Stromal cell of bone marrow (primary cell): ENCODE data around the gene KRT4.
"Not testable (repeated sequence)": the region's sequence is repeated elsewhere in the genome, so short reads cannot be mapped to it uniquely, and the experiment has no call there.

Experiments used
- DNase-seq: peaks from one replicate; pipeline ENCODE4 v3.0.0-alpha.2; 2012; ENCODE audit warnings: low read depth

KRT4 gene

GRCh38 chr12:52813885-52814709 lies at the start of gene KRT4:
KRT4 (minus strand) TSS chr12:52814116; CDS start chr12:52814058, 58 bp downstream.
- no peak for DNase-seq

DNA sequence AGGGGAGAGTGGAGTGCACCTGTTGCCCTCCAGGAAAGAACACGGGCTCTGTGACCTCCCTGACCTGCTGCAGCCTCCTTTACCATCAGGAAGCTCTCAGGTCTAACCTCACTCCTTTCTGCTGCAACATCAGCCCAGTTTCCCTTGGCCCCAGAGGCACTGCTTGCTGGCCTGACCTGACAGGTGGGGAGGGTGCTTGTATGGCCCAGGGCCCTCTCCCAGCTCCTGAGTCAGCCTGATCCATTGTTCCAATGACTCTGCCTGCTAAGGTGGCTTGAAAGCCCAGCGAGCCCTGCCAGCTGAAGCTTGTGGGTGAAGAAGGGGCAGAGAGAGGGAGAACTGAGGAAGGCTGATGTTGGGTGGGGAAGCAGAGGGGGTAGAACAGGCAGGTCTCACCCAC lies 48.1 kb upstream of the KRT4 start:
- no peak for DNase-seq

GRCh38 chr12:52861511-52861910 lies 47.6 kb upstream of the KRT4 start:
- no peak for DNase-seq

- no peak for DNase-seq
Observed at GRCh38 chr12:52860102-52860823, 46.3 kb upstream of the KRT4 start.

- DNase-seq = no peak
Observed at GRCh38 chr12:52857500-52857899, 43.6 kb upstream of the KRT4 start.

GRCh38 chr12:52856787-52857186 lies 42.9 kb upstream of the KRT4 start:
- no peak for DNase-seq

DNA sequence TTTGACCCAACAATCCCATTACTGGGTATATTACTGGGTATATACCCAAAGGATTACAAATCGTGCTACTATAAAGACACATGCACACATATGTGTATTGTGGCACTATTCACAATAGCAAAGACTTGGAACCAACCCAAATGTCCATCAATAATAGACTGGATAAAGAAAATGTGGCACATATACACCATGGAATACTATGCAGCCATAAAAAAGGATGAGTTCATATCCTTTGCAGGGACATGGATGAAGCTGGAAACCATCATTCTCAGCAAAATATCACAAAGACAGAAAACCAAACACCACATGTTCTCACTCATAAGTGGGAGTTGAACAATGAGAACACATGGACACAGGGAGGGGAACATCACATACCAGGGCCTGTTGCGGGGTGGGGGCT lies 42.2 kb upstream of the KRT4 start:
- not testable (repeated sequence) for DNase-seq

DNA sequence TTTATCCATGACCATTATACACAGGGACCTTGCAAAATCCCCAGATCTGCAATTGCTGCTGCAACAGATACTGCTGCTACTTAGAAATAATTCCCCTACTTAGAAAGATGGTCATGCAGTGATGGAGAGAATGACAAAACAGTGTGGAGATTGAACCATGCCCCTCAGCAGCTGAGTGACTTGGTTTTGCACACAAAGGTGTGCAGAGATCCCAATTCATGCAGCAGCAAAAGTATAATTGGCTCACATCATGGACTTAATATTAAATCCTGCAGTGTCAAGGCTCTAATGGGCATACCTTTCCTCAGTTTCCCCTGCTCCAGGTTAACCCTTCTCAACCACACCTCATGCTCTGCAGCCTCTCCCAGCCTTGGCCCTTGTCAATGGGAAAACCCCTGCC lies 37.9 kb upstream of the KRT4 start:
- no peak for DNase-seq

- no peak for DNase-seq
Observed at GRCh38 chr12:52850681-52851080, 36.8 kb upstream of the KRT4 start.

- DNase-seq = no peak
Observed at GRCh38 chr12:52849511-52849910, 35.6 kb upstream of the KRT4 start.

DNA sequence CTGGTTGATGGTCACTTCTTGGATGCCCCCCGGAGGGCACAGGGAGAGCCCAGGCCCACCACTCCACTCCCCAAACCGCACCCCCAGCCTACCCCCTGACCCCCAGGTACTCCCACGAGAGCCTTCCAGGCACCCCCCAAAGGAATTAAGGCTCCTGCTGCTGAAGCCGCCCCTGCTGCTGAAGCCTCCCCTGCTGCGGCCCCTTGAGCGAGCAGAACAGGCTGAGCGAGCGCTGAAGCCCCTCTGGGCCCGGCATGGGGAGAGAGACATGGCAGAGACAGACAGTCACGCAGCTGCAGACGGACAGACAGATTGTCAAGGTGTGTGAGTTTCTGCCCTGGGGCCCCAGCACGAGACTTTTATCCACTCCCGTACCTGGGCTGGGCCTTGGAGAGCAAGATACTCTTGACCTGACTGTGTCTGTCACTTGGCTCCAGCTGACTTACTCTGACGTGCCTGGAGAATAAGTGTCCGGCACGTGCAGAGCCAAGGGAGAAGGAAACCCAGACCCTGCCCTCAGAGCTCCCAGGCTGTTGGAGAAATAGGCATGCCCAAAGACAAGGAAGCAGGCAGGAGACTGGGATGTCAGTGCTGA lies 34.8 kb upstream of the KRT4 start, which contains the start of gene KRT78:
TSS of gene KRT78 (minus strand) at position 334 of the 595 bp plus-strand sequence. CDS start at position 270, 64 bp downstream.
- DNase-seq = no peak

- DNase-seq = no peak
Observed at GRCh38 chr12:52847335-52848102, 33.6 kb upstream of the KRT4 start.

- DNase-seq = no peak
Observed at GRCh38 chr12:52846356-52846970, 32.5 kb upstream of the KRT4 start.

DNA sequence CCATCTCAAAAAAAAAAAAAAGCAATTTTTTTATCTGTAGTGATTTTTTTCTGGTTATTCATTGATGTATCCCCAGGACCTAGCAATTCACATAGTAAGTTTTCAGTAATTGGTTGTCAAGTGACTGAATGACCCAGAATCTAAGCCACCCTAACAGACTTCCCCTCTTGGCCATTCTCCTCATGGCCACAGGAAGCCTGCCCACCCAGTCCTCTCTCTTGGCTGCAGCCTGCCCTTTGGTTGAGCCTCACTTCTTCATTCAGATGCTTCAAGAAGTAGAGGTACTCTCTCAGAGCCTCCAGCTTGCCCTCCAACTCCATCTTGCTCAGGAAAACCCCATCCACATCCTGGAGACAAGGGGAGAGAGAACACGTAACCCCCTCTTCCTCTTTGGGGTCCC lies 32.0 kb upstream of the KRT4 start:
- DNase-seq = no peak

DNA sequence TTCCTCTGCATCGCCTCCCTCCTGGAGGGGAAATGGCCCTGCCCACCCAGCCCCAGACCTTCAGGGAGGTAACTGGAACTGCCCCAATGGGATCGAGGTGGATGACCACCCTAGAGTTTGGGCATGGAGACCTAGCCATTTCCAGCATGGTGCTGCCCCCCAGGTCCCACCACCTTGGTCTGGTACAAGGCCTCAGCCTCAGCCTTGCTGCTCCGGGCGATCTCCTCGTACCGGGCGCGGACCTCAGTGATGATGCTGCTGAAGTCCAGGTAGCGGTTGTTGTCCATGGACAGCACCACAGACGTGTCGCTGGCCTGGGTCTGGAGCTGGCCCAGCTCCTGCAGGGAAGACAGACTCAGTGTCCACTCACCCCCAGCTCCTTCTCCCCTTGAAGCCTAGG lies 30.5 kb upstream of the KRT4 start:
- DNase-seq = no peak

DNA sequence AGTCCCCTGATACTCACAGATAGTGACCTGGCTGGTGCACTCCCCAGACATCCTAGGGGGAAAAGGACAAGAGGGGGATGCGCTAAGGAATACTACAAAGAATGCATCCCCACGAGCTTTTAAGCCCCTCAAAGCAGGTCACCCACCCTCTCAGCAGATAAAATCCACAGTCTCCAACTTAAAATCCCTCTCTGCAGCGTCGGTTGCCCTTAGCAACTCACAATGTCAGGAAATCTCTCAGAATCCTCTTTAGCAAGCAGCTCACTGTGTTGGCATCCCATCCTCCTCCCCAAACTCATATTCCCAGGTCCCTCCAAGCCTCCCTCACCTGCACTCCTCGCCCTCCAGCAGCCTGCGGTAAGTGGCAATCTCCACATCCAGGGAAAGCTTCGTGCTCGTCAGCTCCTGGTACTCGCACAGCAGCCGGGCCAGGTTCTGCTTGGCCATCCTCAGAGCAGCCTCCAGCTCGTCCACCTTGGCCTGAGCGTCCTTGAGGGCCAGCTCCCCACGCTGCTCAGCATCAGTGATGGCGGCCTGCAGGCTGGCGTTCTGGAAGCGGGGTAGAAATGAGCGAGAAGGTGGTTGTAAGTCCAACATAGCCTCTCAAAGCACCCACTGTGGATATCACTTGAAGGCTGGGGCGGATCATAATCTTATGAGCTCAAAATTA lies 25.7 kb upstream of the KRT4 start:
- no peak for DNase-seq

GRCh38 chr12:52838609-52839435 lies 24.9 kb upstream of the KRT4 start:
- DNase-seq = no peak

- no peak for DNase-seq
Observed at GRCh38 chr12:52837781-52838608, 24.1 kb upstream of the KRT4 start.

GRCh38 chr12:52837413-52837741 lies 23.5 kb upstream of the KRT4 start:
- DNase-seq = peak; percentile 23
